Lower lobe of right lung (tissue), 2 donors: ENCODE results near the gene FXR2. TPM values are rescaled to one million over a fixed set of nuclear protein-coding genes. Genes with fewer than 3 reads are reported as not detected.

Experiments
- ATAC-seq, 2 donors: fragments of 200-7000 bp; cut with Tn5 transposase; one replicate each; pipeline ENCODE4 v1.9.1; 2020 to 2022; ENCODE audit warnings: mild to moderate bottlenecking in 2 of 2, moderate library complexity in 2 of 2
- DNase-seq: peaks from one replicate; pipeline ENCODE4 v3.0.0-alpha.2; 2020
- H3K27ac ChIP-seq: fragments of 200-600 bp; one replicate; pipeline ENCODE4 v1.8.0; 2022
- H3K27me3 ChIP-seq: fragments of 200-600 bp; one replicate; pipeline ENCODE4 v1.8.0; 2022; ENCODE audit warnings: low read depth
- H3K36me3 ChIP-seq: fragments of 200-600 bp; one replicate; pipeline ENCODE4 v1.8.0; 2022; ENCODE audit warnings: mild to moderate bottlenecking
- H3K4me1 ChIP-seq: fragments of 200-600 bp; one replicate; pipeline ENCODE4 v1.8.0; 2022
- H3K4me3 ChIP-seq: fragments of 200-600 bp; one replicate; pipeline ENCODE4 v1.8.0; 2022; ENCODE audit warnings: mild to moderate bottlenecking
- H3K9me3 ChIP-seq: fragments of 200-600 bp; one replicate; pipeline ENCODE4 v1.8.0; 2022
- CTCF ChIP-seq: fragments of 200-600 bp; IDR thresholded peaks from one replicate; pipeline ENCODE4 v1.8.0; 2022; ENCODE audit warnings: antibody characterized with exemption, mild to moderate bottlenecking
- intact Hi-C: fragments of 100-400 bp; cut with DNase I; formaldehyde crosslinking; loops from one replicate; pipeline ENCODE4 v1.11.0; 2022
- total RNA-seq: library from RNA; stranded (reverse); fragmentation: NEBNext Ultra II Directional; extraction: Animal tissue kit (Norgen Biotek cat#: 25700); gene quantifications from one replicate; pipeline ENCODE4 v1.2.1, GENCODE V29; 2021
- donor health status: DM: no; HTN: yes; CAD: no; lungs with severe emphysema.

FXR2 gene
- total RNA-seq, 1 donor from 2014 or later, result 36.0 TPM

- H3K9me3 ChIP-seq, result no peaks in the 10 kb centered on the region
- no peak overlapping the region for H3K27ac ChIP-seq
- intact Hi-C loops, result no loop called here
- no peak for TF ChIP-seq CTCF
- no peak overlapping the region for H3K4me3 ChIP-seq
- no peak for DNase-seq
- ATAC-seq, result no peak
- H3K4me1 ChIP-seq, result peaks cover 30% of the 10 kb centered on the region
- H3K27me3 ChIP-seq, result no peaks in the 10 kb centered on the region
- H3K36me3 ChIP-seq, result peaks cover 74% of the 10 kb centered on the region
These were observed 44.3 kb downstream of the FXR2 start for GRCh38 chr17:7570351-7570750.

- H3K36me3 ChIP-seq, result peaks cover 74% of the 10 kb centered on the region
- intact Hi-C loops, result no loop called here
- no peak overlapping the region for H3K27ac ChIP-seq
- no peak overlapping the region for H3K4me3 ChIP-seq
- TF ChIP-seq CTCF, result no peak
- peaks cover 22% of the 10 kb centered on the region for H3K4me1 ChIP-seq
- no peaks in the 10 kb centered on the region for H3K27me3 ChIP-seq
- no peak for ATAC-seq
- DNase-seq, result no peak
- H3K9me3 ChIP-seq, result no peaks in the 10 kb centered on the region
These were observed 45.1 kb downstream of the FXR2 start for GRCh38 chr17:7569571-7569970.

GRCh38 chr17:7563115-7563869, 51.4 kb downstream of the FXR2 start:
- Histone ChIP-seq H3K4me3 (peak overlapping the region; percentile 94), H3K36me3 (peaks cover 57% of the 10 kb centered on the region), H3K27ac (no peak overlapping the region), H3K4me1 (peaks cover 53% of the 10 kb centered on the region), H3K27me3 (no peaks in the 10 kb centered on the region), H3K9me3 (no peaks in the 10 kb centered on the region)
- no peak for TF ChIP-seq CTCF
- DNase-seq, result no peak
- no peak for ATAC-seq
- intact Hi-C loops, result no loop called here

- peak overlapping the region; percentile 95 for H3K27ac ChIP-seq
- no peak for ATAC-seq
- H3K4me3 ChIP-seq, result peak overlapping the region; percentile 94
- H3K27me3 ChIP-seq, result no peaks in the 10 kb centered on the region
- H3K9me3 ChIP-seq, result no peaks in the 10 kb centered on the region
- no peak for TF ChIP-seq CTCF
- peaks cover 50% of the 10 kb centered on the region for H3K36me3 ChIP-seq
- DNase-seq, result no peak
- peaks cover 64% of the 10 kb centered on the region for H3K4me1 ChIP-seq
- intact Hi-C loops, result no loop called here
These were observed 52.5 kb downstream of the FXR2 start for GRCh38 chr17:7562208-7562605.

GRCh38 chr17:7561589-7562207, 53.0 kb downstream of the FXR2 start, which contains the start of gene SENP3:
Gene SENP3, plus strand, starts transcription at chr17:7561919. Its CDS starts 1,158 bp downstream, at chr17:7563077.
- Histone ChIP-seq H3K4me1 (peaks cover 69% of the 10 kb centered on the region), H3K4me3 (peak within 1 kb of the TSS; percentile 94), H3K9me3 (no peaks in the 10 kb centered on the region), H3K27me3 (no peaks in the 10 kb centered on the region), H3K36me3 (peaks cover 45% of the 10 kb centered on the region), H3K27ac (peak within 1 kb of the TSS; percentile 95)
- DNase-seq (peak; percentile 93), ATAC-seq (peak; percentile 85 to 90)
- intact Hi-C loops, result no loop called here
- no peak for TF ChIP-seq CTCF
